ENCODE measurements around the gene SMAD3. TPM values are rescaled to one million over a fixed set of nuclear protein-coding genes. Genes with fewer than 3 reads are reported as not detected.

Gene SMAD3
- total and polyA plus RNA-seq, 2 of the 8 experiments (the other 6 are each of a cell fraction or from before 2014, with no cell fraction given) = 10.1 to 12.4 TPM

DNA sequence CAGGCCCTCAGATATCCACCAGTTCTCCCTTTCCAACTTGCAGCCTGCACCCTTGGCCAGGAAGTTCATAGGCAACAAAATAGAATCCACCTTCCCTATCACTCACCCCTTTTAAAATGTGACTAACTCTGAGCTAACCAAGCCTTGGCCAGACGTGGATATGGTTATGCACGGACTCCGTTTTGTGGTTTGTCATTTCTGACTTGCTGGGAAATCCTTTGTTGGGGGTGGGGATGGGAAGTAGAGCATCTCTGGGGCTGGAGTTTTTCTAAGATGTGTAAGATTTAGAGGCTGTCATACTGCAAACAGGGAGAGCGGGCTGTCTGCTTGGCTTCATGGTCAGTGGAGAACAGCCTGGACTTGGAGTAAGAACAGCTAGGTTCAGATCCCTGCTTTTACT lies 62.6 kb downstream of the SMAD3 start:
- Histone ChIP-seq H3K4me1 (replicated peaks in 1 of 4; ENCODE audit: control insufficient read depth in 3 of 4, insufficient read depth in 4 of 4, low read length in 3 of 4) (peaks cover 0 to 11% (median 3%) of the 10 kb centered on the region in 4 experiments; a peak in 6 of 7 replicates), H2BK20ac (ENCODE audit: low read length) (no peak overlapping the region), H3K79me1 (ENCODE audit: low read depth, low read length) (peaks cover 2% of the 10 kb centered on the region; the same call in 1 of the 2 replicates), H4K91ac (replicated peaks; ENCODE audit: insufficient read length, low read length) (no peak overlapping the region), H3K56ac (replicated peaks; ENCODE audit: insufficient read length, low read depth, low read length) (no peak overlapping the region), H2BK15ac (ENCODE audit: low read length) (no peak overlapping the region), H2BK12ac (ENCODE audit: low read depth, low read length) (no peak overlapping the region), H3K18ac (ENCODE audit: extremely low read depth, low read length) (no peak overlapping the region), H3K4me3 (ENCODE audit: extremely low read depth in 1 of 4, insufficient read depth in 2 of 4, low read depth in 3 of 4, low read length in 4 of 4) (no peak overlapping the region), H3K14ac (ENCODE audit: insufficient read length) (no peak overlapping the region), H4K8ac (ENCODE audit: extremely low read depth, insufficient read depth, low read length) (no peak overlapping the region), H3K23ac (ENCODE audit: insufficient read length) (no peak overlapping the region), H3K4ac (replicated peaks; ENCODE audit: insufficient read length, low read depth, low read length) (no peak overlapping the region), H4K20me1 (replicated peaks in 1 of 2; ENCODE audit: control insufficient read depth in 1 of 2, insufficient read depth in 2 of 2, low read length in 2 of 2) (peaks cover 0 to 2% of the 10 kb centered on the region in 2 experiments), H2BK5ac (ENCODE audit: low read depth, low read length) (no peak overlapping the region), H3K79me2 (ENCODE audit: control insufficient read depth in 1 of 2, insufficient read depth in 2 of 2, low read length in 2 of 2) (no peaks in the 10 kb centered on the region), H3K27ac (ENCODE audit: low read depth, low read length) (no peak overlapping the region), H2BK120ac (replicated peaks; ENCODE audit: low read depth, low read length) (no peak overlapping the region), H2AFZ (ENCODE audit: low read length) (no peak overlapping the region), H3K27me3 (replicated peaks in 1 of 4; ENCODE audit: control insufficient read depth in 3 of 4, extremely low read depth in 1 of 4, insufficient read depth in 3 of 4, low read length in 3 of 4) (no peaks in the 10 kb centered on the region), H4K5ac (ENCODE audit: insufficient read length, low read depth, low read length) (no peak overlapping the region), H3K9me3 (ENCODE audit: insufficient read depth in 2 of 2, low read depth in 1 of 2, low read length in 1 of 2) (no peaks in the 10 kb centered on the region), H2AK5ac (ENCODE audit: low read depth, low read length) (no peak overlapping the region), H3K4me2 (ENCODE audit: insufficient read depth in 1 of 2, low read depth in 2 of 2, low read length in 2 of 2) (no peak overlapping the region), H3K9ac (replicated peaks in 1 of 4; ENCODE audit: extremely low read depth in 1 of 4, low read depth in 3 of 4, low read length in 3 of 4) (no peak overlapping the region), H3K36me3 (ENCODE audit: control insufficient read depth in 2 of 4, insufficient read depth in 4 of 4, low read length in 3 of 4) (no peaks in the 10 kb centered on the region), H3K23me2 (ENCODE audit: low read depth, low read length) (no peaks in the 10 kb centered on the region)
- WGBS, 2 experiments (ENCODE audit: extremely low coverage in 1 of 2, insufficient coverage in 1 of 2, insufficient read length in 1 of 2, insufficient replicate concordance in 2 of 2, low coverage in 1 of 2, low lambda C conversion rate in 2 of 2, missing lambda C conversion rate in 1 of 2) = 88% methylated on average over 4 of the region's 4 CpGs; no CpG with 5 or more reads in 1 of the 2 experiments
- CTCF ChIA-PET (ENCODE audit: partially characterized antibody) = interaction anchor here (0.6 to 1.7 kb wide), 6 partner anchors 9 to 184 kb away, joined by 3 to 4 read pairs (median 3); no protein-coding TSS in a partner anchor
- FAIRE-seq (no peak), DNase-seq (ENCODE audit: low read depth in 1 of 2, low spot score in 2 of 2) (no peak)
- POLR2A ChIA-PET (ENCODE audit: partially characterized antibody) = interaction anchor here (1.0 kb wide), 1 partner anchor 11 kb away, joined by 3 read pairs; no protein-coding TSS in a partner anchor
- TF ChIP-seq, protein P1, sequence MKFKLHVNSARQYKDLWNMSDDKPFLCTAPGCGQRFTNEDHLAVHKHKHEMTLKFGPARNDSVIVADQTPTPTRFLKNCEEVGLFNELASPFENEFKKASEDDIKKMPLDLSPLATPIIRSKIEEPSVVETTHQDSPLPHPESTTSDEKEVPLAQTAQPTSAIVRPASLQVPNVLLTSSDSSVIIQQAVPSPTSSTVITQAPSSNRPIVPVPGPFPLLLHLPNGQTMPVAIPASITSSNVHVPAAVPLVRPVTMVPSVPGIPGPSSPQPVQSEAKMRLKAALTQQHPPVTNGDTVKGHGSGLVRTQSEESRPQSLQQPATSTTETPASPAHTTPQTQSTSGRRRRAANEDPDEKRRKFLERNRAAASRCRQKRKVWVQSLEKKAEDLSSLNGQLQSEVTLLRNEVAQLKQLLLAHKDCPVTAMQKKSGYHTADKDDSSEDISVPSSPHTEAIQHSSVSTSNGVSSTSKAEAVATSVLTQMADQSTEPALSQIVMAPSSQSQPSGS (IDR thresholded peaks at IDR 0.05; ENCODE audit: low read length) = no peak
- TF ChIP-seq TBP (IDR thresholded peaks at IDR 0.05; ENCODE audit: low read depth, low read length) = no peak
- TF ChIP-seq NANOG (IDR thresholded peaks at IDR 0.05; ENCODE audit: insufficient read depth, low read depth, low read length, poor library complexity, severe bottlenecking) = no peak
- no peak for TF ChIP-seq EZH2 (IDR thresholded peaks at IDR 0.05; ENCODE audit: low read depth, low read length, severe bottlenecking)
- TF ChIP-seq POLR2A (IDR thresholded peaks at IDR 0.05; ENCODE audit: control extremely low read depth in 1 of 2, low read depth in 2 of 2, low read length in 2 of 2) = no peak
- TF ChIP-seq SP1 (IDR thresholded peaks at IDR 0.05; ENCODE audit: low read depth, low read length) = no peak
- TF ChIP-seq FOSL1 (IDR thresholded peaks at IDR 0.05; ENCODE audit: insufficient read depth, low read depth, low read length) = no peak
- TF ChIP-seq EP300 (IDR thresholded peaks at IDR 0.05; ENCODE audit: borderline replicate concordance in 1 of 2, low read depth in 2 of 2, low read length in 2 of 2) = no peak
- no peak for TF ChIP-seq SIX5 (IDR thresholded peaks at IDR 0.05; ENCODE audit: low read depth, low read length)
- TF ChIP-seq SP2 (IDR thresholded peaks at IDR 0.05; ENCODE audit: low read length) = no peak
- TF ChIP-seq, protein P2, sequence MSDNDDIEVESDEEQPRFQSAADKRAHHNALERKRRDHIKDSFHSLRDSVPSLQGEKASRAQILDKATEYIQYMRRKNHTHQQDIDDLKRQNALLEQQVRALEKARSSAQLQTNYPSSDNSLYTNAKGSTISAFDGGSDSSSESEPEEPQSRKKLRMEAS (IDR thresholded peaks at IDR 0.05) = no peak
- no peak for TF ChIP-seq CBX5 (IDR thresholded peaks at IDR 0.05; ENCODE audit: low read depth, low read length)
- TF ChIP-seq CREB1 (IDR thresholded peaks at IDR 0.05) = no peak

Measured in H1 (cell line).